GM12878 (cell line): ENCODE measurements around the gene TBC1D1. TPM values are rescaled to one million over a fixed set of nuclear protein-coding genes. Genes with fewer than 3 reads are reported as not detected.

Experiments used
- ATAC-seq: fragments of 200-7000 bp; cut with Tn5 transposase; 3 replicates; pipeline ENCODE4 v1.9.1; 2020; ENCODE audit warnings: mild to moderate bottlenecking, moderate library complexity
- BruUV-seq: library from RNA; stranded (reverse); fragments of 400-500 nt; replicated peaks from 2 replicates; lab custom pipeline; 2021; lab: Mats Ljungman, UMichigan
- CTCF ChIA-PET: fragments of 300-600 bp; sonication (Branson Sonifier 250); formaldehyde crosslinking; extraction: SDS; loops from one replicate; lab custom pipeline; 2021; ENCODE audit warnings: inconsistent platforms; lab: Yijun Ruan, JAX
- POLR2A ChIA-PET: fragments of 350-600 bp; formaldehyde crosslinking; extraction: SDS; loops from one replicate; lab custom pipeline; 2021; ENCODE audit warnings: inconsistent platforms; lab: Charles Lee
- RAD21 ChIA-PET: fragments of 300-600 bp; sonication (Branson Sonifier 250); formaldehyde crosslinking; loops from one replicate; lab custom pipeline; 2023; ENCODE audit warnings: antibody characterized with exemption; ENCODE audit not compliant: unreplicated experiment; lab: Charles Lee
- SMC1A ChIA-PET: fragments of 300-600 bp; sonication (Branson Sonifier 250); formaldehyde crosslinking; loops from one replicate; lab custom pipeline; 2023; ENCODE audit not compliant: unreplicated experiment, uncharacterized antibody; lab: Charles Lee
- DNase-seq: peaks from one replicate; pipeline ENCODE4 v3.0.0-alpha.2; 2011; ENCODE audit warnings: low read depth, low spot score
- FAIRE-seq: peaks from 3 replicates; lab custom pipeline; 2011; peaks lifted over from hg19 to GRCh38; lab: Jason Lieb, UNC
- H2AFZ ChIP-seq: 2 replicates; pipeline ENCODE4 v1.6.0; 2011; ENCODE audit warnings: low read depth, low read length, control low read depth; ENCODE audit not compliant: control insufficient read depth
- H3K27ac ChIP-seq: 2 replicates; pipeline ENCODE4 v1.5.1; 2011; ENCODE audit warnings: control low read depth; ENCODE audit not compliant: control insufficient read depth, insufficient read depth
- H3K27me3 ChIP-seq, 2 experiments: replicated peaks in 1 of 2; 2 replicates each; pipeline versions ENCODE4 v1.6.0 to v1.6.1; 2011; ENCODE audit warnings: low read length in 1 of 2; ENCODE audit not compliant: control insufficient read depth in 2 of 2, insufficient read depth in 2 of 2
- H3K36me3 ChIP-seq, 2 experiments: 2 replicates each; pipeline ENCODE4 v1.5.1; 2011; ENCODE audit warnings: low read length in 1 of 2; ENCODE audit not compliant: control insufficient read depth in 2 of 2, insufficient read depth in 2 of 2
- H3K4me1 ChIP-seq: 2 replicates; pipeline ENCODE4 v1.6.1; 2011; ENCODE audit warnings: mild to moderate bottlenecking, low read length, moderate library complexity, mixed read lengths; ENCODE audit not compliant: control insufficient read depth, insufficient read depth
- H3K4me2 ChIP-seq: 2 replicates; pipeline ENCODE4 v1.6.0; 2011; ENCODE audit warnings: control low read depth; ENCODE audit not compliant: control insufficient read depth, insufficient read depth
- H3K4me3 ChIP-seq: fragments of 200-600 bp; sonication (generic); 2 replicates; pipeline ENCODE4 v1.5.1; 2016
- H3K79me2 ChIP-seq: 2 replicates; pipeline ENCODE4 v1.6.0; 2011; ENCODE audit warnings: low read length; ENCODE audit not compliant: control insufficient read depth, insufficient read depth
- H3K9ac ChIP-seq: 2 replicates; pipeline ENCODE4 v1.8.0; 2011; ENCODE audit warnings: low read length, control low read depth, mixed read lengths; ENCODE audit not compliant: control insufficient read depth, insufficient read depth
- H3K9me3 ChIP-seq: replicated peaks from 3 replicates; pipeline ENCODE4 v1.5.1; 2011; ENCODE audit warnings: mild to moderate bottlenecking, low read length; ENCODE audit not compliant: control insufficient read depth, insufficient read depth
- H4K20me1 ChIP-seq: 2 replicates; pipeline ENCODE4 v1.6.0; 2011; ENCODE audit not compliant: control insufficient read depth, insufficient read depth
- EGR1 ChIP-seq, 2 experiments: IDR thresholded peaks; 1 replicate in 1 of 2; 2 replicates in 1 of 2; pipeline ENCODE4 v1.6.1; 2011 to 2012; ENCODE audit warnings: low read depth in 2 of 2, low read length in 2 of 2, borderline replicate concordance in 1 of 2, mild to moderate bottlenecking in 1 of 2, moderate library complexity in 1 of 2
- EP300 ChIP-seq, 2 experiments: fragments of 150-350 bp in 1 of 2; IDR thresholded peaks; 2 replicates each; pipeline ENCODE4 v1.6.1; 2011 to 2012; ENCODE audit warnings: low read depth in 2 of 2, low read length in 2 of 2, borderline replicate concordance in 1 of 2, improper control_type of control experiment in 1 of 2, inconsistent platforms in 1 of 2; ENCODE audit not compliant: control insufficient read depth in 1 of 2
- JUND ChIP-seq: IDR thresholded peaks from 2 replicates; pipeline ENCODE4 v1.6.1; 2012; ENCODE audit warnings: low read depth, mild to moderate bottlenecking, low read length, improper control_type of control experiment, moderate library complexity
- NR2C1 ChIP-seq: fragments of 450-650 bp; IDR thresholded peaks from 2 replicates; pipeline ENCODE4 v1.6.1; 2017; ENCODE audit warnings: antibody characterized with exemption, mild to moderate bottlenecking, moderate library complexity
- TARDBP ChIP-seq: IDR thresholded peaks from 2 replicates; pipeline ENCODE4 v1.6.1; 2016; ENCODE audit warnings: borderline replicate concordance
- WGBS: methylation state at CpG from one replicate; pipeline ENCODE4 v1.1.6; 2016; ENCODE audit warnings: low lambda C conversion rate; ENCODE audit not compliant: insufficient replicate concordance, insufficient coverage; ENCODE audit errors: missing lambda C conversion rate; 5-methylcytosine and 5-hydroxymethylcytosine counted together
- in situ Hi-C: fragments of 300-500 bp; cut with MboI; formaldehyde crosslinking; loops from 9 replicates; pipeline ENCODE4 v1.14.3; 2018; ENCODE audit warnings: mixed read lengths
- intact Hi-C: fragments of 100-400 bp; cut with micrococcal nuclease; formaldehyde crosslinking; loops from one replicate; pipeline ENCODE4 v1.14.2; 2022; ENCODE audit not compliant: unreplicated experiment
- polyA plus RNA-seq, 11 experiments: library from polyadenylated mRNA; depleted of rRNA in 4 of 11; unstranded in 6 of 11; stranded (reverse) in 5 of 11; fragments of >200 nt; fragmentation: Nextera tagmentation in 4 of 11; fragmentation: Illumina TruSeq in 1 of 11; extraction: Ambion mirVana in 4 of 11; extraction: Trizol in 1 of 11; gene quantifications; 1 replicate in 1 of 11; 2 replicates in 10 of 11; pipeline versions ENCODE4 v1.2.1 to v1.2.3, GENCODE V29; 2011 to 2016; ENCODE audit warnings: inconsistent platforms in 2 of 11, missing spikeins in 2 of 11, low read depth in 1 of 11
- total RNA-seq, 4 experiments: library from RNA; depleted of rRNA in 3 of 4; stranded (reverse); fragments of >200 nt in 3 of 4; fragmentation: Illumina TruSeq in 1 of 4; extraction: Trizol in 1 of 4; gene quantifications; 2 replicates each; pipeline versions ENCODE4 v1.2.1 to v1.2.3, GENCODE V29; 2013 to 2021
- TF ChIP-seq, protein P1 (sequence below): fragments of 450-650 bp; IDR thresholded peaks from 2 replicates; pipeline ENCODE4 v1.6.1; 2017; ENCODE audit warnings: antibody characterized with exemption, mild to moderate bottlenecking, moderate library complexity
- TF ChIP-seq, protein P2 (sequence below): fragments of 450-650 bp; IDR thresholded peaks from 2 replicates; pipeline ENCODE4 v1.6.1; 2017; ENCODE audit warnings: borderline replicate concordance

TBC1D1 gene
- total and polyA plus RNA-seq, 10 of the 15 experiments (the other 5 are each of a cell fraction or from before 2014, with no cell fraction given): 5.3 to 102 (median 57.8) TPM

- POLR2A ChIA-PET: no interaction called here
- Histone ChIP-seq H3K27ac (no peak overlapping the region), H3K27me3 (no peaks in the 10 kb centered on the region), H4K20me1 (no peaks in the 10 kb centered on the region), H3K36me3 (no peaks in the 10 kb centered on the region), H3K9me3 (no peaks in the 10 kb centered on the region), H3K79me2 (peaks cover 1% of the 10 kb centered on the region; the same call in 1 of the 2 replicates), H3K4me2 (no peak overlapping the region), H2AFZ (no peak overlapping the region), H3K4me3 (no peak overlapping the region), H3K9ac (no peak overlapping the region), H3K4me1 (no peaks in the 10 kb centered on the region)
- intact Hi-C loops: no loop called here
- in situ Hi-C loops: no loop called here
- SMC1A ChIA-PET: interaction anchor here (1.0 to 1.5 kb wide), 4 partner anchors 11 to 469 kb away, joined by 3 read pairs; no protein-coding TSS in a partner anchor
- CTCF ChIA-PET: interaction anchor here (1.1 to 1.3 kb wide), 2 partner anchors 13 to 18 kb away, joined by 3 read pairs; no protein-coding TSS in a partner anchor
- RAD21 ChIA-PET: no interaction called here
- BruUV-seq: no TSS peak
- FAIRE-seq (no peak), DNase-seq (no peak), ATAC-seq (no peak)
- WGBS: 98% methylated on average over 8 of the region's 8 CpGs
- TF ChIP-seq, protein P1, sequence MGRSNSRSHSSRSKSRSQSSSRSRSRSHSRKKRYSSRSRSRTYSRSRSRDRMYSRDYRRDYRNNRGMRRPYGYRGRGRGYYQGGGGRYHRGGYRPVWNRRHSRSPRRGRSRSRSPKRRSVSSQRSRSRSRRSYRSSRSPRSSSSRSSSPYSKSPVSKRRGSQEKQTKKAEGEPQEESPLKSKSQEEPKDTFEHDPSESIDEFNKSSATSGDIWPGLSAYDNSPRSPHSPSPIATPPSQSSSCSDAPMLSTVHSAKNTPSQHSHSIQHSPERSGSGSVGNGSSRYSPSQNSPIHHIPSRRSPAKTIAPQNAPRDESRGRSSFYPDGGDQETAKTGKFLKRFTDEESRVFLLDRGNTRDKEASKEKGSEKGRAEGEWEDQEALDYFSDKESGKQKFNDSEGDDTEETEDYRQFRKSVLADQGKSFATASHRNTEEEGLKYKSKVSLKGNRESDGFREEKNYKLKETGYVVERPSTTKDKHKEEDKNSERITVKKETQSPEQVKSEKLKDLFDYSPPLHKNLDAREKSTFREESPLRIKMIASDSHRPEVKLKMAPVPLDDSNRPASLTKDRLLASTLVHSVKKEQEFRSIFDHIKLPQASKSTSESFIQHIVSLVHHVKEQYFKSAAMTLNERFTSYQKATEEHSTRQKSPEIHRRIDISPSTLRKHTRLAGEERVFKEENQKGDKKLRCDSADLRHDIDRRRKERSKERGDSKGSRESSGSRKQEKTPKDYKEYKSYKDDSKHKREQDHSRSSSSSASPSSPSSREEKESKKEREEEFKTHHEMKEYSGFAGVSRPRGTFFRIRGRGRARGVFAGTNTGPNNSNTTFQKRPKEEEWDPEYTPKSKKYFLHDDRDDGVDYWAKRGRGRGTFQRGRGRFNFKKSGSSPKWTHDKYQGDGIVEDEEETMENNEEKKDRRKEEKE: no peak
These were observed 18.6 kb downstream of the TBC1D1 start for GRCh38 chr4:37909332-37910090.

DNA sequence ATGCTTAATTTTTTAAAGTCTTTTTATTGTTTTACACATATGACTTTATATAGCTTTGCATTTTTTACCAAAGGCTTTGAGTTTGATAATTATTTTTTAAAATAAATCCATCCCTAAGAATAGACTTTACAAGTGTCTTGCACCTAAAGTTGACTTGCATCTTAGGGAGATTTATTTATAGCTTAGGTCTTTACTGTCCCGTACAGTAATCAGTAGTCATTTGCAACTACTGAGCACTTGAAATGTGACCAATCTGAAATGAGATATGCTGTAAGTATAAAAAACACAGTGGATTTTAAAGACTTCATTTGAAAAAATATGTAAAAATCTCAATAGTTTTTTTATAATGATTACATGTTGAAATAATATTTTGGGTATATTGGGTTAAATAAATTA, 19.2 kb downstream of the TBC1D1 start:
- ATAC-seq (no peak), FAIRE-seq (no peak), DNase-seq (no peak)
- intact Hi-C loops: no loop called here
- H3K9me3 ChIP-seq: no peaks in the 10 kb centered on the region
- no peak overlapping the region for H3K4me2 ChIP-seq
- H2AFZ ChIP-seq: no peak overlapping the region
- no peak overlapping the region for H3K27ac ChIP-seq
- no peaks in the 10 kb centered on the region for H3K27me3 ChIP-seq
- in situ Hi-C loops: no loop called here
- no peaks in the 10 kb centered on the region for H3K4me1 ChIP-seq
- H3K9ac ChIP-seq: no peak overlapping the region
- ChIA-PET CTCF (interaction anchor here (1.1 to 1.3 kb wide), 2 partner anchors 14 to 18 kb away, joined by 3 read pairs; no protein-coding TSS in a partner anchor), POLR2A (no interaction called here), SMC1A (interaction anchor here (1.0 to 1.5 kb wide), 4 partner anchors 10 to 470 kb away, joined by 3 read pairs; no protein-coding TSS in a partner anchor), RAD21 (no interaction called here)
- BruUV-seq: no TSS peak
- H3K4me3 ChIP-seq: no peak overlapping the region
- H3K79me2 ChIP-seq: peaks cover 1% of the 10 kb centered on the region; the same call in 1 of the 2 replicates
- no peaks in the 10 kb centered on the region for H3K36me3 ChIP-seq
- WGBS: 96% methylated on average over 1 of the region's 1 CpG
- H4K20me1 ChIP-seq: no peaks in the 10 kb centered on the region
- no peak for TF ChIP-seq EGR1 (IDR thresholded peaks at IDR 0.05; ENCODE audit: borderline replicate concordance in 1 of 2, low read depth in 2 of 2, low read length in 2 of 2)
- no peak for TF ChIP-seq JUND
- no peak for TF ChIP-seq EP300 (IDR thresholded peaks at IDR 0.05; ENCODE audit: borderline replicate concordance in 1 of 2, control insufficient read depth in 1 of 2, low read depth in 2 of 2, low read length in 2 of 2)
- TF ChIP-seq NR2C1: no peak
- TF ChIP-seq TARDBP: no peak
- TF ChIP-seq, protein P2, sequence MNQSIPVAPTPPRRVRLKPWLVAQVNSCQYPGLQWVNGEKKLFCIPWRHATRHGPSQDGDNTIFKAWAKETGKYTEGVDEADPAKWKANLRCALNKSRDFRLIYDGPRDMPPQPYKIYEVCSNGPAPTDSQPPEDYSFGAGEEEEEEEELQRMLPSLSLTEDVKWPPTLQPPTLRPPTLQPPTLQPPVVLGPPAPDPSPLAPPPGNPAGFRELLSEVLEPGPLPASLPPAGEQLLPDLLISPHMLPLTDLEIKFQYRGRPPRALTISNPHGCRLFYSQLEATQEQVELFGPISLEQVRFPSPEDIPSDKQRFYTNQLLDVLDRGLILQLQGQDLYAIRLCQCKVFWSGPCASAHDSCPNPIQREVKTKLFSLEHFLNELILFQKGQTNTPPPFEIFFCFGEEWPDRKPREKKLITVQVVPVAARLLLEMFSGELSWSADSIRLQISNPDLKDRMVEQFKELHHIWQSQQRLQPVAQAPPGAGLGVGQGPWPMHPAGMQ: no peak
